CD4-positive, alpha-beta T cell (primary cell): ENCODE measurements around the gene IQSEC3. TPM values are rescaled to one million over a fixed set of nuclear protein-coding genes. Genes with fewer than 3 reads are reported as not detected.

Experiments
- ATAC-seq: fragments of 200-7000 bp; cut with Tn5 transposase; one replicate; pipeline ENCODE4 v1.10.0; 2022; ENCODE audit warnings: mild to moderate bottlenecking; ENCODE audit not compliant: poor library complexity
- CTCF ChIA-PET: fragments of 350-600 bp; sonication (Branson Sonifier 250); formaldehyde crosslinking; loops from one replicate; lab custom pipeline; 2021; ENCODE audit warnings: antibody characterized with exemption, inconsistent platforms; lab: Charles Lee
- POLR2A ChIA-PET: fragments of 350-600 bp; sonication (Branson Sonifier 250); formaldehyde crosslinking; loops from one replicate; lab custom pipeline; 2021; ENCODE audit warnings: antibody characterized with exemption, inconsistent platforms; lab: Charles Lee
- DNase-seq, 14 experiments: peaks; one replicate each; pipeline ENCODE4 v3.0.0-alpha.2; 2013 to 2020; ENCODE audit warnings: mixed read lengths in 2 of 14
- H3K27ac ChIP-seq, 2 donors: one replicate each; pipeline versions ENCODE4 v1.5.1 to v1.7.0; 2013; ENCODE audit warnings: low read length in 2 of 2, low read depth in 1 of 2, mild to moderate bottlenecking in 1 of 2
- H3K27me3 ChIP-seq, 2 experiments: 1 replicate in 1 of 2; 2 replicates in 1 of 2; pipeline versions ENCODE4 v1.6.1 to v1.7.0; 2013; ENCODE audit warnings: low read length in 2 of 2, control low read depth in 1 of 2, mild to moderate bottlenecking in 1 of 2, moderate library complexity in 1 of 2; ENCODE audit not compliant: insufficient read depth in 2 of 2, control insufficient read depth in 1 of 2
- H3K36me3 ChIP-seq: one replicate; pipeline ENCODE4 v1.6.1; 2013; ENCODE audit warnings: low read length, control low read depth; ENCODE audit not compliant: insufficient read depth
- H3K4me1 ChIP-seq: one replicate; pipeline ENCODE4 v1.6.1; 2013; ENCODE audit warnings: low read length, control low read depth; ENCODE audit not compliant: insufficient read depth
- H3K4me3 ChIP-seq: one replicate; pipeline ENCODE4 v1.5.1; 2013; ENCODE audit warnings: mild to moderate bottlenecking, low read length, moderate library complexity
- H3K9me3 ChIP-seq, 2 experiments: 1 replicate in 1 of 2; 2 replicates in 1 of 2; pipeline versions ENCODE4 v1.6.1 to v1.7.0; 2013; ENCODE audit warnings: low read length in 2 of 2, mild to moderate bottlenecking in 2 of 2, control low read depth in 1 of 2, moderate library complexity in 1 of 2; ENCODE audit not compliant: control insufficient read depth in 1 of 2, insufficient read depth in 1 of 2
- H3K27ac Mint-ChIP-seq: one replicate; pipeline ENCODE4 v1.8.0; 2020; ENCODE audit warnings: mixed read lengths
- H3K27me3 Mint-ChIP-seq: one replicate; pipeline ENCODE4 v1.8.0; 2021; ENCODE audit warnings: mixed read lengths
- H3K36me3 Mint-ChIP-seq: one replicate; pipeline ENCODE4 v1.8.0; 2021; ENCODE audit warnings: low read depth, mixed read lengths
- H3K4me1 Mint-ChIP-seq: one replicate; pipeline ENCODE4 v1.8.0; 2021; ENCODE audit warnings: low read depth, mixed read lengths
- H3K4me3 Mint-ChIP-seq: one replicate; pipeline ENCODE4 v1.8.0; 2020; ENCODE audit warnings: mild to moderate bottlenecking, mixed read lengths
- H3K9me3 Mint-ChIP-seq: one replicate; pipeline ENCODE4 v1.8.0; 2020; ENCODE audit warnings: mixed read lengths
- CTCF ChIP-seq: fragments of 200-600 bp; IDR thresholded peaks from one replicate; pipeline ENCODE4 v1.8.0; 2022; ENCODE audit warnings: antibody characterized with exemption, mild to moderate bottlenecking
- intact Hi-C, 2 experiments: fragments of 100-400 bp; cut with DNase I in 1 of 2; cut with micrococcal nuclease in 1 of 2; formaldehyde crosslinking; loops; one replicate each; pipeline versions ENCODE4 v1.15.1 to v1.9.0; 2023 to 2025; cut with DNase I, micrococcal nuclease
- total RNA-seq, 174 experiments: library from RNA in 2 of 174; stranded (reverse) in 2 of 174; gene quantifications; one replicate each; pipeline ENCODE4 v1.2.3 and lab custom pipeline; 2021 to 2026

IQSEC3 gene
- total RNA-seq, 2 experiments from 2014 or later, result 0.19 TPM; not detected in 1

- Histone ChIP-seq H3K9me3 (peaks cover 0 to 8% of the 10 kb centered on the region in 2 experiments), H3K4me3 (no peak overlapping the region), H3K27me3 (peaks cover 0 to 11% of the 10 kb centered on the region in 2 experiments), H3K27ac (no peak overlapping the region), H3K4me1 (no peaks in the 10 kb centered on the region), H3K36me3 (no peaks in the 10 kb centered on the region)
- peaks cover 4% of the 10 kb centered on the region for H3K4me1 Mint-ChIP-seq
- H3K4me3 Mint-ChIP-seq, result no peak overlapping the region
- H3K9me3 Mint-ChIP-seq, result no peaks in the 10 kb centered on the region
- peaks cover 45% of the 10 kb centered on the region for H3K27me3 Mint-ChIP-seq
- intact Hi-C loops, result no loop called here
- TF ChIP-seq CTCF, result no peak
- ChIA-PET POLR2A (no interaction called here), CTCF (no interaction called here)
- H3K36me3 Mint-ChIP-seq, result no peaks in the 10 kb centered on the region
- H3K27ac Mint-ChIP-seq, result no peak overlapping the region
- no peak for DNase-seq
- no peak for ATAC-seq
Observed at GRCh38 chr12:140162-140561, 73.6 kb downstream of the IQSEC3 start.

DNA sequence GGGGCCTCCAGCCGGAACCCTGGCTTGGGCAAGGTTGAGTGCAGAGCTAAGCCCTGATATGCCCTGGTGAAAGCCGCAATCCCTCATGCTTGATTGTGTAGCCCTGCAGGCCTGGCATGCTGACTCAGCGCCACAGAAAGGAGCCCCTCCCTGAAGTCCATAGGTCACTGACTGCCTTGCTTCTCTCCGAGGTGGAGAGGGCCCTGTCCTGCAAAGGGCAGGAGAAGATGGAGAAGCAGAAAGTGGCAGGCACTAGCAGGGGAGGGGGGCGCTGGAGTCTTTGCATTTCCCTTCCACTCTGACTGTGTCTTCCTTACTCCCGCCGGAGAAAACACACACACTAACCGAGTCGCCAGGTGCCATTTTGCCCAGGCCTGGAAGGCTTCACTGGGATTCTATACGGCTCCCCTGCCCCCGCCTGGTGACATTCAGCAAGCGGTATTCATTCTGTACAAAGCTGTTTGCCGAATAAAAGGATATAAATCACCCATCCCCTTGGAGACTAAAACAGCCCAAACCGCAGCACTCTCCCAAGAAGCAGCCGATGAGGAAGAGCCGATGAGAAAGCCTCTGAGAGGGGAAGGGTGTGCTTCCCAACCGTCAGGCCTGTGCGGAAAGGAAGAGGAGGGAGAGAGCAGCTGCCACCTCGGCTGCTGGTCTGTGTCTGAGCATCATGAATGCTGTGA, 77.5 kb downstream of the IQSEC3 start:
- Histone ChIP-seq H3K27me3 (peaks cover 0 to 11% of the 10 kb centered on the region in 2 experiments), H3K36me3 (no peaks in the 10 kb centered on the region), H3K9me3 (no peaks in the 10 kb centered on the region), H3K27ac (no peak overlapping the region), H3K4me1 (no peaks in the 10 kb centered on the region), H3K4me3 (no peak overlapping the region)
- ChIA-PET CTCF (no interaction called here), POLR2A (no interaction called here)
- no peak for DNase-seq
- no peak for TF ChIP-seq CTCF
- H3K9me3 Mint-ChIP-seq, result no peaks in the 10 kb centered on the region
- no peaks in the 10 kb centered on the region for H3K36me3 Mint-ChIP-seq
- H3K27me3 Mint-ChIP-seq, result peaks cover 32% of the 10 kb centered on the region
- intact Hi-C loops, result no loop called here
- H3K4me3 Mint-ChIP-seq, result peak overlapping the region; percentile 15
- no peak overlapping the region for H3K27ac Mint-ChIP-seq
- peaks cover 4% of the 10 kb centered on the region for H3K4me1 Mint-ChIP-seq
- no peak for ATAC-seq

GRCh38 chr12:144650-145284, 78.2 kb downstream of the IQSEC3 start:
- H3K4me3 Mint-ChIP-seq, result peak overlapping the region; percentile 15
- no peak overlapping the region for H3K4me3 ChIP-seq
- DNase-seq (peak in 1 of 14 experiments; percentile 4), ATAC-seq (no peak)
- no peaks in the 10 kb centered on the region for H3K36me3 ChIP-seq
- intact Hi-C loops, result no loop called here
- no peaks in the 10 kb centered on the region for H3K36me3 Mint-ChIP-seq
- H3K27me3 Mint-ChIP-seq, result peaks cover 26% of the 10 kb centered on the region
- no peaks in the 10 kb centered on the region for H3K9me3 ChIP-seq
- peaks cover 0 to 11% of the 10 kb centered on the region in 2 experiments for H3K27me3 ChIP-seq
- H3K27ac ChIP-seq, result no peak overlapping the region
- POLR2A ChIA-PET, result no interaction called here
- H3K9me3 Mint-ChIP-seq, result no peaks in the 10 kb centered on the region
- H3K4me1 ChIP-seq, result no peaks in the 10 kb centered on the region
- CTCF ChIA-PET, result no interaction called here
- H3K27ac Mint-ChIP-seq, result no peak overlapping the region
- peaks cover 4% of the 10 kb centered on the region for H3K4me1 Mint-ChIP-seq
- no peak for TF ChIP-seq CTCF
